ENCODE measurements around the gene PUM1.
"Not testable (repeated sequence)": the region's sequence is repeated elsewhere in the genome, so short reads cannot be mapped to it uniquely, and the experiment has no call there.

Gene PUM1

DNA sequence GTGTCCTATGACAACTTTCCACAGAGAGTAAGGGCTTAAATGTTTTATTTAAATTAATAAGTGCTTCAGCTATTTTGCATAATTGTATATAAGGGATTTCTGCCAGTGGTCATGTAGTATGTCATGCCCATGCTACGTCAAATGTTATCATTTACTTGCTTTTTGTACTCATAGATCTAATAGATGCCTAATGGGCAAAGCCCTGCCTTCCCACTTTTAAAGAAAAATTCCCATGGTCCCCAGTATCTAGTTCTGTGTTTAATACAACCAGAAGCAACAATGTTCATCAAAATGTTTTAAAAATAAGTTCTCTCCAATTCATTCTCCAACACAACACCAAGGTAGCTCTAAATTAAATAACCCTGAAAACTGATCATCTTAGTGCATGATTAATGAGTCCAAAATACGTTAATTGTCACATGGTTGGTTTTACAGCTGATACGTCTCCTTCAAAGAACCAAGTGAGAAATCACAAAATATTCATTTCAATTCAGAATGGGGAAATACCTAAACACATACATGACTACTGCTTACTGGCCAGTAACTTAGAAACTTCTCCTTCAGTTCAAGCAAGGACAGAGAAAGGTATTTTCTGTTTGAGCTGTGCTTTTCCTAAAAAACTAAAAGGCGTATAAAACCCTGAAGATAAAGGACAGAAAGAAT, 107.8 kb downstream of the PUM1 start:
- no peak for FAIRE-seq

GRCh38 chr1:30955448-30956015, 110.0 kb downstream of the PUM1 start:
- FAIRE-seq: no peak

- FAIRE-seq: no peak
Observed at GRCh38 chr1:30953685-30954084, 111.8 kb downstream of the PUM1 start.

DNA sequence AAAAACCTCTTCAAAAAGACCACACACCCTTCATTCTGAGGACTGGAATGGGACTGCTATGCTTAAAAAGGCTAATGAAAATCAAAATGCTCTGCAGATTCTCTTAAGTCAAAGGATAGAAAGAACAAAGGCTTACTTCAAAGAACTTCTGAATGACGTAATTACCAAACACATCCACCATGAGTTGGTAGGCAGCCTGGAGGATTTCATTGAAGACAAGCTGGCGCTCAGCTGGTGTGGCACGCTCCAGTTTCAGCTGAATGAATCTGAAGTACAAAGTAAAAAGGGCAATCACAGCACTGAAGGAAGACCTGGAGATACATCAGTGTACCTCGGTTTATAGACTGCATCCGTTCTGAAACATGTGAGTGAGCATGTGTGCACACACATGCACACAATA, 113.4 kb downstream of the PUM1 start:
- FAIRE-seq: no peak

- FAIRE-seq: no peak
Observed at GRCh38 chr1:30950700-30951099, 114.8 kb downstream of the PUM1 start.

- FAIRE-seq: no peak
Observed at GRCh38 chr1:30950053-30950452, 115.5 kb downstream of the PUM1 start.

GRCh38 chr1:30949487-30949838, 116.1 kb downstream of the PUM1 start:
- FAIRE-seq: not testable (repeated sequence)

DNA sequence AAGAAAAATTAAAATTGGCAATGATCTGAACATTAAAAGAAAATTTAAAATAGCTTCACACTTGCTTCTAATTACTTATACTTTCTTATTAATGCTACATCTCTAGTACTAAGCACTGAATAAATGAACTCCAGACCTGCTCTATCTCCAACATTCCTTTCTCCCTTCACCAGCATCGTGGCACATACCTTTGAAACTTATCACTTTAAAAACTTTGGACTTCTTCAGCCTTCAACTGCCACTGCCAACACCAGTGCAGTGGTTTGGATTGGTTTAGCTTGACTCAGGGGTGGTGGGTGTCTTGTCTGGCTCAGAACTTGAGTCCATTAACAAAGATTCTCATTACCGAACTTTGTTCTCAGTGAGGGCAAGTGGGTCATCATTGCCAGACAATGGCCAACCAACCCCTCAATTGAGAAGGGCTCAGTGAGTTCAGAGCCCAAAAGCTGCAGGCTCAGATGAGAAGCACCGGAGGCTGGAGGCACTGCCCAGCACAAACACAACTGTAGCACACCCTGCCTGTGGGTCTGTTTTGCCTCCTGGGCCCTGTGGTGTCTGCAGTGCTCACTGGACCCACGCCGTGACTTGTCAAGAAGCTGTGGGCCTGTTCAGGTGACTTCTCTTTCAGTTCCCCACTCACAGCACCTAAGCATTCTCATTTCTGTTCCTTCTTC, 116.6 kb downstream of the PUM1 start:
- not testable (repeated sequence) for FAIRE-seq

- no peak for FAIRE-seq
Observed at GRCh38 chr1:30948278-30948677, 117.2 kb downstream of the PUM1 start.

DNA sequence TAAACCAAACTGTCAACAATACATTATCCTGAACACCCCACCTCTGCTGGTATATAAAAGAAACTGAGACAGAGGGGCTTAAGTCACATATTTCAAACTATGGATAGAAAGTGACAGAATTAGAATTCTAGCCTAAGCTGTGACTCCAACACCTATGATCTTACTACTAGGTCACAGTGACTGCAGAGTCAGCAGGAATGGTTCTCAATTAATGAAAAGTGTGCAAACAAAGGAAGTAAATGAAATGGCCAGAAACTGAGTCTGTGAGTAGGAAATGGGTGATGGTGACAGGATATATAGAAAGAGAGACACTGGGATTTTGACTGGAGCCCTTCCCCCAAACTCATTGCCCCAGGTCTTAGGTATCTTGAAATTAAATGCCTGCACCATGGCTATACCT, 118.3 kb downstream of the PUM1 start:
- FAIRE-seq: no peak

GRCh38 chr1:30942326-30942963, 123.1 kb downstream of the PUM1 start:
- no peak for FAIRE-seq

DNA sequence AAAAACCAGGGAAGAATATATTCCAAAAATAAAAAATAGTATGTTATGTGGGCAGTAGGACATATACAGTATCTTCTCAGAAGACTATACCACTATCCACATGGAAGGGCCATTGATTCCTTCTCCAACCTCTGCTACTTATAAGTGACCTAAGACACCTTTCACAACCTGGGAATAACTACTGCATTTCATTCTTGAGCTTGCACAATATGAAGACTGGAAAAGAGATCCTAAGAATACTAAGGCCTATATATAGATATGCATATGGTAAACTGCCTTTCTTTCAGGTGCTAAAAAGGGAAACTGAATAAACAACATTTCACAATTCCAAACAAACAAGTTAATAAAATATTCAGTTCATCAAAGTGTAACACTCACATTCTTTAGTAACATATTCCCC, 125.0 kb downstream of the PUM1 start:
- no peak for FAIRE-seq

GRCh38 chr1:30936541-30937171, 128.9 kb downstream of the PUM1 start:
- no peak for FAIRE-seq

DNA sequence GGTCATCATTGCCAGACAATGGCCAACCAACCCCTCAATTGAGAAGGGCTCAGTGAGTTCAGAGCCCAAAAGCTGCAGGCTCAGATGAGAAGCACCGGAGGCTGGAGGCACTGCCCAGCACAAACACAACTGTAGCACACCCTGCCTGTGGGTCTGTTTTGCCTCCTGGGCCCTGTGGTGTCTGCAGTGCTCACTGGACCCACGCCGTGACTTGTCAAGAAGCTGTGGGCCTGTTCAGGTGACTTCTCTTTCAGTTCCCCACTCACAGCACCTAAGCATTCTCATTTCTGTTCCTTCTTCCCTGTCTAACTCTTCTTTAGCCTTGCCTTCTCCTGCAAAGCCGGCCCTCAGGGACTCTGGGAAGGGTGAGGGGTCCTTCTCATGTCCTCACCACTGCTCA, 129.8 kb downstream of the PUM1 start:
- FAIRE-seq: not testable (repeated sequence)

DNA sequence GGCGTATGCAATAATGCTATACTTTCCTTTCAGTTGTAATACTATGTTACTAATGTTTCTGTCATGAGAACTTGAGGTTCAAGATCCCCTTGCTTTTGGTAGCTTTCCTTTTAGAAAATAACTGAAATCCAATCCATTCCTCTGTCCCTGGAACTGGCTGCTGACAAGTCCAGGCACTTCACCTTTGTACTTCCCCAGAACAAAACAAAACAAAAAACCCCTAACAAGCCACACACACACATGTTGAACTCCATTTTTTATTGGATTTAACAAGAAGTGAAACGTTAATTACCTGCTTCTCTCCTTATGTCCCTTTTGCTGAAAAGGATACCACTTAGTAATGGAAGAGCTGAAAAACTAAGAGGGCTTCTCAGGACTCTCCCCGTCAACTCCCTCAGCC, 130.9 kb downstream of the PUM1 start:
- FAIRE-seq: no peak

DNA sequence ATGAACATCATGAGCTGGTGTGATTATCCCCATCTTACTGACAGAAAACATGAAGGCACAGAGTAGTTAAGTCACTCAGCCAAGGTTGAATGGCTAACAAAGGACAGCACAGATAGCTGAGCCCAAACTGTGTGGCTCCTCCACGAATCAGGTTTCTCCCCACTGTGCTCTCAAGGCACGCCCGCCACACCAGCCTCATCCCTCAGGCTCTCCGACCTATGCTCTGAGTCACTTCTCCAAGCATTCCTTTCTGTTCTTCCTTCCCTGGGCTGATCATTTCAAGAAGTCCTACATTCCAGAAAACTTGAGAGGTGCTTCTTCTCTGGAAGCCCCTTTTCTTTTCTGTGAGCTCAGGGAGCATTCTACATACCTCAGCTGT, 131.7 kb downstream of the PUM1 start:
- FAIRE-seq: no peak

- FAIRE-seq: no peak
Observed at GRCh38 chr1:30930631-30931173, 134.8 kb downstream of the PUM1 start.

GRCh38 chr1:30929944-30930525, 135.5 kb downstream of the PUM1 start:
- no peak for FAIRE-seq

DNA sequence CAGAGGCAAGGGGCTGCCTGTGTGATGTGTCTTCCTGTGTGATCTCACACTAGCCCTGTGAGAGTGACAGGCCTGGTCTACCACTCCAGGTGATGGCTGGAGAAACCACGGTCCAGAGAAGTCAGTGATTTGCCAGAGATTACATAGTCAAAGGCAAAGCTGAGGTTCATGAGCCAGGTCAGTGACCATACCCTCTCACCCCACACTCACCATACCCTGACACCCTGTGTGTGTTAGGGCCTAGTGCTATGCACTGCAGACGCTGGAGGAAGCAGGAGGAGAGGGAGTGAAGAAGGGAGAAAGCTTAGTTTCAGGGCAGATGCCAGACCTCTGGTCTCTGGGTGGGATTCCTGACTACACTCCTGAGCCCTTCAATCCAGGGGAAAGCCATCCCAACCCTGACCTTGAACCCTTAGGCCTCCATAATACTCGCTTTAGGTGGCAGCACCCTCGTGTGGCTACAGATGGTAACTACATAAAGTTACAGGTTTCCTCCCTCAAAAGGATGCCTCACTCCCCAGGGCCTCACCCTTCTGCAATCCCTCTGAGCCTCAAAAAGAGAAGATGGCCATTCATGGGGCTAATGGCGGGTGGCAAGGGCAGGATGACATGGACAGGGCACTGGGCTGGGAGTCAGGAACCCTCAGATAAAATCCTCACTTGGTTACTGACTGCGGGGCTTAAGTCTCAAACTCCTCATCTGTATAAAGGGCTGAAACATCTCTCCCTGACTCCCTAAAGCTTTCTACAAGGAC, 136.2 kb downstream of the PUM1 start:
- peak; percentile 51 for FAIRE-seq

GRCh38 chr1:30928789-30929134, 136.8 kb downstream of the PUM1 start:
- FAIRE-seq: no peak

DNA sequence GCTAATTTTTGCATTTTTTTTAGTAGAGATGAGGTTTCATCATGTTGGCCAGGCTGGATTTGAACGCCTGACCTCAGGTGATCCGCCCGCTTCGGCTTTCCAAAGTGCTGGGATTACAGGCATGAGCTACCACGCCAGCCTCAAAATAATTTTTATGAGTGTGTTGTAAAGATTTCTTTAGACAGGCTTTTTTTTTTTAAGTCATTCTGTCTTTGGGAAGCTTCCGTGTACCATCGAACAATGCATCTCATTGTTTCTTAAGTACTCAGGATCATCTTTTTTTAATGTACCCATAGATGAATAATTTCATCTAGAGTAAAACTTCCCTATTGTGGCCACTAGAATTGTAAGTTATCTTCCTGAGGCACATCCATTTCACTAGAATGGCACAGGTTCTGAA, 137.3 kb downstream of the PUM1 start:
- no peak for FAIRE-seq

DNA sequence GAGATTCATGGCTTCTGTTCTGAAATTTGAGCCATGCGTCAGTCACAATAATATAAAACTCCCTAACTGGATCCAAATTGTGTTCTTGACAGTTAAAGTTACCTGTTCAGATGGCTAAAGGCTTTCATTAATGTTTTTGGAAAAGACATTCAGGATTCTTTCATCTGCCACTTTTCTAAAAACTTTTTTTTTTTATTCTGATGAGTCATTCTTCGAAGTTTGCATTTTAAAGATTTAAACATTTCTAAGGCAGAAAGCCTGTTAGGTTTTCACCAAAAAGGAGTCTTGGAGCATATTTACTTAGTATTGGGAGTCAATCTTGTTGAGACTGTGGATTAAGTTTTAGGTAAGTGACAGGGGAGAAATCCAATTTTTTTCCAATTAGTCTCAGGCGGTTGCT, 138.1 kb downstream of the PUM1 start:
- FAIRE-seq: peak; percentile 45

All from G401.6 (cell line).